ENCODE measurements around the gene FANCI. TPM values are rescaled to one million over a fixed set of nuclear protein-coding genes. Genes with fewer than 3 reads are reported as not detected.
A peak's percentile ranks its signal among the peaks of the same experiment; 100 is the strongest.

The FANCI gene
- total and polyA plus RNA-seq, 2 of the 13 experiments (the other 11 are each of a cell fraction or from before 2014, with no cell fraction given), result 15.7 to 68.8 TPM

GRCh38 chr15:89243691-89244573 is at the start of gene FANCI (continued):
- TF ChIP-seq REXO4 (CRISPR knock-in tag; IDR thresholded peaks at IDR 0.05; ENCODE audit: borderline replicate concordance), result no peak
- TF ChIP-seq ZNF772 (CRISPR knock-in tag; IDR thresholded peaks at IDR 0.05), result peak; percentile 76
- TF ChIP-seq, protein P1, sequence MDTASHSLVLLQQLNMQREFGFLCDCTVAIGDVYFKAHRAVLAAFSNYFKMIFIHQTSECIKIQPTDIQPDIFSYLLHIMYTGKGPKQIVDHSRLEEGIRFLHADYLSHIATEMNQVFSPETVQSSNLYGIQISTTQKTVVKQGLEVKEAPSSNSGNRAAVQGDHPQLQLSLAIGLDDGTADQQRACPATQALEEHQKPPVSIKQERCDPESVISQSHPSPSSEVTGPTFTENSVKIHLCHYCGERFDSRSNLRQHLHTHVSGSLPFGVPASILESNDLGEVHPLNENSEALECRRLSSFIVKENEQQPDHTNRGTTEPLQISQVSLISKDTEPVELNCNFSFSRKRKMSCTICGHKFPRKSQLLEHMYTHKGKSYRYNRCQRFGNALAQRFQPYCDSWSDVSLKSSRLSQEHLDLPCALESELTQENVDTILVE (CRISPR knock-in tag; IDR thresholded peaks at IDR 0.05), result no peak; the same call in none of the 2 replicates
- no peak; the same call in 1 of the 2 replicates for TF ChIP-seq ATF1 (CRISPR knock-in tag; IDR thresholded peaks at IDR 0.05)
- TF ChIP-seq ZSCAN30 (CRISPR knock-in tag; IDR thresholded peaks at IDR 0.05), result no peak; the same call in 1 of the 2 replicates
- TF ChIP-seq POGZ (CRISPR knock-in tag; IDR thresholded peaks at IDR 0.05), result peak; percentile 86
- TF ChIP-seq ZFP36L2 (CRISPR knock-in tag; IDR thresholded peaks at IDR 0.05), result no peak
- TF ChIP-seq ZNF367 (CRISPR knock-in tag; IDR thresholded peaks at IDR 0.05; ENCODE audit: borderline replicate concordance), result 0 out of 2 replicates have a peak, but pooled peaks have one; percentile 23
- peak; percentile 68; the same call in 1 of the 2 replicates for TF ChIP-seq SNAPC4 (CRISPR knock-in tag; IDR thresholded peaks at IDR 0.05)
- TF ChIP-seq ZNF44 (CRISPR knock-in tag; IDR thresholded peaks at IDR 0.05), result no peak
- no peak for TF ChIP-seq EHMT2 (IDR thresholded peaks at IDR 0.05; ENCODE audit: borderline replicate concordance, low read depth, low read length)
- TF ChIP-seq ZNF33B (CRISPR knock-in tag; IDR thresholded peaks at IDR 0.05), result no peak
- TF ChIP-seq, protein P2, sequence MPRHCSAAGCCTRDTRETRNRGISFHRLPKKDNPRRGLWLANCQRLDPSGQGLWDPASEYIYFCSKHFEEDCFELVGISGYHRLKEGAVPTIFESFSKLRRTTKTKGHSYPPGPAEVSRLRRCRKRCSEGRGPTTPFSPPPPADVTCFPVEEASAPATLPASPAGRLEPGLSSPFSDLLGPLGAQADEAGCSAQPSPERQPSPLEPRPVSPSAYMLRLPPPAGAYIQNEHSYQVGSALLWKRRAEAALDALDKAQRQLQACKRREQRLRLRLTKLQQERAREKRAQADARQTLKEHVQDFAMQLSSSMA (CRISPR knock-in tag; IDR thresholded peaks at IDR 0.05), result peak; percentile 97
- TF ChIP-seq RBM39 (IDR thresholded peaks at IDR 0.05; ENCODE audit: low read depth, low read length, poor library complexity, severe bottlenecking), result peak; percentile 87
- TF ChIP-seq FOXJ3 (CRISPR knock-in tag; IDR thresholded peaks at IDR 0.05; ENCODE audit: borderline replicate concordance), result no peak
- peak; percentile 63 for TF ChIP-seq POLR2AphosphoS5 (IDR thresholded peaks at IDR 0.05; ENCODE audit: low read depth, low read length)
- TF ChIP-seq, protein P3, sequence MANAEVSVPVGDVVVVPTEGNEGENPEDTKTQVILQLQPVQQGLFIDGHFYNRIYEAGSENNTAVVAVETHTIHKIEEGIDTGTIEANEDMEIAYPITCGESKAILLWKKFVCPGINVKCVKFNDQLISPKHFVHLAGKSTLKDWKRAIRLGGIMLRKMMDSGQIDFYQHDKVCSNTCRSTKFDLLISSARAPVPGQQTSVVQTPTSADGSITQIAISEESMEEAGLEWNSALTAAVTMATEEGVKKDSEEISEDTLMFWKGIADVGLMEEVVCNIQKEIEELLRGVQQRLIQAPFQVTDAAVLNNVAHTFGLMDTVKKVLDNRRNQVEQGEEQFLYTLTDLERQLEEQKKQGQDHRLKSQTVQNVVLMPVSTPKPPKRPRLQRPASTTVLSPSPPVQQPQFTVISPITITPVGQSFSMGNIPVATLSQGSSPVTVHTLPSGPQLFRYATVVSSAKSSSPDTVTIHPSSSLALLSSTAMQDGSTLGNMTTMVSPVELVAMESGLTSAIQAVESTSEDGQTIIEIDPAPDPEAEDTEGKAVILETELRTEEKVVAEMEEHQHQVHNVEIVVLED (CRISPR knock-in tag; IDR thresholded peaks at IDR 0.05; ENCODE audit: borderline replicate concordance), result peak; percentile 84
- no peak for TF ChIP-seq ATF3 (CRISPR knock-in tag; IDR thresholded peaks at IDR 0.05)
- peak; percentile 48; the same call in 1 of the 2 replicates for TF ChIP-seq ZNF143 (CRISPR knock-in tag; IDR thresholded peaks at IDR 0.05)
- TF ChIP-seq SRSF1 (optimal IDR thresholded peaks at IDR 0.05; ENCODE audit: low read depth, low read length), result peak; percentile 88

Measured in HepG2 (cell line).